SK-N-MC (cell line): Measurements from ENCODE around the gene KIAA0825.

ENCODE experiments used
- EZH2 ChIP-seq: fragments of 200-600 bp; sonication (generic); IDR thresholded peaks from one replicate; pipeline ENCODE4 v1.6.1; 2017; ENCODE audit warnings: antibody characterized with exemption
- FOXP2 ChIP-seq: optimal IDR thresholded peaks from 2 replicates; pipeline ENCODE3; 2011; ENCODE audit warnings: mild to moderate bottlenecking, moderate library complexity; ENCODE audit not compliant: insufficient read depth; ENCODE audit errors: extremely low read length, control extremely low read depth

GRCh38 chr5:94385767-94386166 lies 232.6 kb downstream of the KIAA0825 start:
- TF ChIP-seq FOXP2 (no peak), EZH2 (no peak)
